GM12875 (cell line): Measurements from ENCODE around the gene SLC22A5.

Experiments
- H3K4me3 ChIP-seq: one replicate; pipeline ENCODE4 v1.5.1; 2011; ENCODE audit warnings: low read depth, low read length, control low read depth
- TF ChIP-seq, protein P1 (sequence below): IDR thresholded peaks from 2 replicates; pipeline ENCODE4 v1.5.1; 2011; ENCODE audit warnings: low read depth, mild to moderate bottlenecking, control low read depth, inconsistent platforms, low read length, moderate library complexity, borderline replicate concordance; ENCODE audit not compliant: insufficient read depth

SLC22A5 gene

GRCh38 chr5:132387640-132388117, 18.2 kb downstream of the SLC22A5 start:
- no peak overlapping the region for H3K4me3 ChIP-seq
- TF ChIP-seq, protein P1, sequence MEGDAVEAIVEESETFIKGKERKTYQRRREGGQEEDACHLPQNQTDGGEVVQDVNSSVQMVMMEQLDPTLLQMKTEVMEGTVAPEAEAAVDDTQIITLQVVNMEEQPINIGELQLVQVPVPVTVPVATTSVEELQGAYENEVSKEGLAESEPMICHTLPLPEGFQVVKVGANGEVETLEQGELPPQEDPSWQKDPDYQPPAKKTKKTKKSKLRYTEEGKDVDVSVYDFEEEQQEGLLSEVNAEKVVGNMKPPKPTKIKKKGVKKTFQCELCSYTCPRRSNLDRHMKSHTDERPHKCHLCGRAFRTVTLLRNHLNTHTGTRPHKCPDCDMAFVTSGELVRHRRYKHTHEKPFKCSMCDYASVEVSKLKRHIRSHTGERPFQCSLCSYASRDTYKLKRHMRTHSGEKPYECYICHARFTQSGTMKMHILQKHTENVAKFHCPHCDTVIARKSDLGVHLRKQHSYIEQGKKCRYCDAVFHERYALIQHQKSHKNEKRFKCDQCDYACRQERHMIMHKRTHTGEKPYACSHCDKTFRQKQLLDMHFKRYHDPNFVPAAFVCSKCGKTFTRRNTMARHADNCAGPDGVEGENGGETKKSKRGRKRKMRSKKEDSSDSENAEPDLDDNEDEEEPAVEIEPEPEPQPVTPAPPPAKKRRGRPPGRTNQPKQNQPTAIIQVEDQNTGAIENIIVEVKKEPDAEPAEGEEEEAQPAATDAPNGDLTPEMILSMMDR = no peak

DNA sequence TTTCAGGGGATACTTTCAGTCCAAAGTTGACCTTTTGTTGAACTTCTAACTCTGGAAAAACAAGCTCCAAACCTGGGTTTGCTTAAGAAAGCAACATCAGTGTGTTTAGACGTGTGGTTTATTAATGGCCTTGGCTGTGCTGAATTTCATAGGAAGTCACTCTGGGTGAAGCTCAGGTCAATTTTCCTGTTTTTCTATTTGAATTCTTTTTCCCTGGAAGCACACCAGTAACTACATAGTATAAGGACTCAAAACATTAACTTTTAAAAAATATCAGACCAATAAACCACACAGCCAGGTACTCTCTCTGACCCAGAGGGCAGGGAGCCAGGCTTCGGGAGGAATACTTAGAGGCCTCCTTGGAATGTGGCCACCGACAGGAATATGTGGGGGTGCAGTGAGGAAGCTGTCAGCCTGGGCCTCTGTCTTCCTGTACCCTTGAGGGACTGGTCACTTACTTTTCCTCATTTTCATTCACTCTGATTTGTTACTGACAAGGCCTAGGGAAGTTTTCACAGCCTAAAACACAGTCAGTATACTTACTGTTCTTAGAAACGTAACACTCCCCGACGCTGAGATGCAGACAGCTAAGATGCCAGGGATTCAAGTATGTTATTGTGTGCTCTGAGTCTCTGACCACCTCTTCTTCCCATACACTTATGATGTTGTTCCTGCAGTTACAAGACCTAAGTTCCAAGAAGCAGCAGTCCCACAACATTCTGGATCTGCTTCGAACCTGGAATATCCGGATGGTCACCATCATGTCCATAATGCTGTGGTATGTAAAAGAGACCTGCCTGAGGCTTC, 18.9 kb downstream of the SLC22A5 start:
- H3K4me3 ChIP-seq = no peak overlapping the region
- TF ChIP-seq, protein P1 = no peak

DNA sequence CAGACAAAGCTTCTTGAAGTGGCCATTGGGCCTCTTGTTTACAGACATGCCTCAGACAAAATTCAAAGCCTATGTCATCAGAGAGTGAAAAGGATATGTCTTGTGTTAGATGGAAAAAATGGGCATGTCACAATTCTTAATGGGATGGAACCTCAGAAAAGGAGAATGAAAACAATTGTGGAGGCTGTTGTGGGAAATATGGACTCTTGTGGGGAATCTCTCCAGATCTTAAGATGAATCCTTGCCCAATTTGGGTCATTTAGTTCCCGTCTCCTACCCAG, 19.5 kb downstream of the SLC22A5 start:
- H3K4me3 ChIP-seq = no peak overlapping the region

DNA sequence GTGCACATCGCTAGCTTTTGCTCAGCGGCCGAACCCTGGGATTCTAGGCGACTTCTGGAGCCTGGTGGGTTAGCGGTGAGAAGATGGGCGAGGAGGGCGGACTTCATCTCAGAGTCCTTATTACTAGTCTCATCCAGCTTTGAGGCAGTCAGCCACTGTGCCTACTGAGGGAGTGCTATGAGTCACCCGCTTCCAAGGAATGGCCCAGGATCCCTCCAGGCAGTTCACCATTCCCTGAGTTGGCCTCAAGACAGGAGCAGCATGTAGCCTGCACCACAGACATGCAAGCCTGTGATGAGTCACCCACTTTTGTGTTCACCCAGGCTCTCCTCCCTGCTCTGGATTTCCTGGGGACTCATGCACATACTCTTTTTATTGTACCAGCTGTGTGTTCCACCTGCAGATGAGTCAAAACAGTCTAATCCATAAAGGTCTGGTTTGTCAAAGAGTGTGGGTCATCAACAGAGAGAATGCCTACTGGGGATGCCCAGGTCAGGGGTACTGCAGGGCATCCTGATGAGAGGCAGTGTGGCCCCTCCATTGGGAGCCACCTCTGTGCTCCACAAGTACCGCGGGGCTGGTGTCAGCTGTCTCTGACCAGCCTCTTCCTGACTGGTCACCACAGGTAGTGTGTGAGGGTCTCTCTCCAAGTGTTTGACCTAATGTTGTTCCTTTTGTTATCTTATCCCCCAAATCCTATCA, 20.2 kb downstream of the SLC22A5 start:
- H3K4me3 ChIP-seq = no peak overlapping the region

More for the DNA sequence above, 19.5 kb downstream of the SLC22A5 start:
- TF ChIP-seq, protein P1 = no peak

DNA sequence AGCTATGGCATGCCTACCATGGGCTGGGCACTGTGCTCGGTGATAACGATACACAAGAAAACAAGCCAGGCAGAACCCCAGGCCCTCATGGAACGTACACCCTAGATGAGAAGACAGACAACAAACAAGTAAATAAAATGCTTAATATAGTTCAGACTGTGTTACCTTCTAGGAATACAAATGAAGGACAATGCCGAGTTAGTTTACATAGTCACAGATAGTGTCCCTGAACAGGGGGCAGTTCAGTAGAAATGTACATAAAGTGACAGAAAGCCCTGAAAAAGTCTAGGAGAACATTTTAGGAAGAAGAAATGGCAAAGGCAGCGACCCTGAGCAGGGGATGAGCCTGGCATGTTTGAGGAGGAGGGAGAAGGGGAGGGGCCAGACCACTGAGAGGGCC, 21.7 kb downstream of the SLC22A5 start:
- TF ChIP-seq, protein P1 = no peak
- H3K4me3 ChIP-seq = no peak overlapping the region

More for the DNA sequence above, 20.2 kb downstream of the SLC22A5 start:
- TF ChIP-seq, protein P1 = no peak

- H3K4me3 ChIP-seq = no peak overlapping the region
- TF ChIP-seq, protein P1 = no peak
Measured at GRCh38 chr5:132391870-132392269, 22.4 kb downstream of the SLC22A5 start.
